Neural progenitor cell (in vitro differentiated cells): ENCODE data around the gene PAPPA2.

Source experiments
- EZH2 ChIP-seq: fragments of 200-600 bp; sonication (generic); IDR thresholded peaks from 2 replicates; pipeline ENCODE4 v1.6.1; 2017; ENCODE audit warnings: antibody characterized with exemption, mild to moderate bottlenecking, moderate library complexity
- EZH2phosphoT487 ChIP-seq: fragments of 200-600 bp; sonication (generic); IDR thresholded peaks from 2 replicates; pipeline ENCODE4 v1.6.1; 2017; ENCODE audit warnings: antibody characterized with exemption
- TF ChIP-seq, protein P1 (sequence below): fragments of 200-600 bp; sonication (generic); IDR thresholded peaks from 2 replicates; pipeline ENCODE4 v1.5.1; 2017; ENCODE audit warnings: antibody characterized with exemption, mild to moderate bottlenecking

DNA sequence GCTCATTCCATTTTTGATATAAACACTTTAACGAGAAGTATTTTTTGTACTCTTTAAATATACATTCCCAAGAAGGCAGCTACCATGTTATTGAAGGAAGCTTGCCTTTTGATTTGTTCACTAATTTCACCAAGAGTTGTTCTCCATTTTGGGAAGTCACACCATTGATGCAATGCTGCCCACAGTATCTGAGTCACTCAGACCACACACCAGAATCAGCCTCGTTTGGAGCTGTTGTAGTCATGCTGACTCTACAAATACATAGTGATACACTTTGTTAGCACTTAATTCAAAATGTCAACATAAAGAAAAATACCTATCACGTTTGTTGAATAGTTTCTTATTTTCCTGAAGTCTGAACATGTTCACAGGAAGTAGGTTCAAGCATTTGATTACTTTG, 78.7 kb downstream of the PAPPA2 start:
- TF ChIP-seq, protein P1, sequence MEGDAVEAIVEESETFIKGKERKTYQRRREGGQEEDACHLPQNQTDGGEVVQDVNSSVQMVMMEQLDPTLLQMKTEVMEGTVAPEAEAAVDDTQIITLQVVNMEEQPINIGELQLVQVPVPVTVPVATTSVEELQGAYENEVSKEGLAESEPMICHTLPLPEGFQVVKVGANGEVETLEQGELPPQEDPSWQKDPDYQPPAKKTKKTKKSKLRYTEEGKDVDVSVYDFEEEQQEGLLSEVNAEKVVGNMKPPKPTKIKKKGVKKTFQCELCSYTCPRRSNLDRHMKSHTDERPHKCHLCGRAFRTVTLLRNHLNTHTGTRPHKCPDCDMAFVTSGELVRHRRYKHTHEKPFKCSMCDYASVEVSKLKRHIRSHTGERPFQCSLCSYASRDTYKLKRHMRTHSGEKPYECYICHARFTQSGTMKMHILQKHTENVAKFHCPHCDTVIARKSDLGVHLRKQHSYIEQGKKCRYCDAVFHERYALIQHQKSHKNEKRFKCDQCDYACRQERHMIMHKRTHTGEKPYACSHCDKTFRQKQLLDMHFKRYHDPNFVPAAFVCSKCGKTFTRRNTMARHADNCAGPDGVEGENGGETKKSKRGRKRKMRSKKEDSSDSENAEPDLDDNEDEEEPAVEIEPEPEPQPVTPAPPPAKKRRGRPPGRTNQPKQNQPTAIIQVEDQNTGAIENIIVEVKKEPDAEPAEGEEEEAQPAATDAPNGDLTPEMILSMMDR: no peak
- TF ChIP-seq EZH2 (no peak), EZH2phosphoT487 (no peak)
